GM12873 (cell line): Measurements from ENCODE around the gene P2RX7.

Experiments
- CTCF ChIP-seq: IDR thresholded peaks from 2 replicates; pipeline ENCODE4 v1.5.1; 2012; ENCODE audit warnings: low read depth, mild to moderate bottlenecking, moderate library complexity, low read length, control low read depth; ENCODE audit not compliant: insufficient read depth; ENCODE audit errors: missing control alignments

P2RX7 gene

GRCh38 chr12:121209624-121210572, 77.2 kb downstream of the P2RX7 start, which contains the start of gene P2RX4:
TSS of gene P2RX4 (plus strand) at chr12:121210129. CDS start at chr12:121210165, 36 bp downstream.
- TF ChIP-seq CTCF, result peak; percentile 38

- TF ChIP-seq CTCF, result no peak
Observed at GRCh38 chr12:121212875-121213274, 80.2 kb downstream of the P2RX7 start.

GRCh38 chr12:121214166-121214777, 81.6 kb downstream of the P2RX7 start:
- TF ChIP-seq CTCF, result no peak

- TF ChIP-seq CTCF, result no peak
Observed at GRCh38 chr12:121214855-121215745, 82.4 kb downstream of the P2RX7 start.

GRCh38 chr12:121216102-121216501, 83.4 kb downstream of the P2RX7 start:
- no peak for TF ChIP-seq CTCF

- TF ChIP-seq CTCF, result no peak
Observed at GRCh38 chr12:121217063-121217462, 84.4 kb downstream of the P2RX7 start.
